HEK293T (cell line): ENCODE results near the gene PCDH17.

ENCODE experiments used
- ARNT ChIP-seq: fragments of 450-650 bp; IDR thresholded peaks from 2 replicates; pipeline ENCODE4 v1.6.1; 2017; ENCODE audit warnings: mild to moderate bottlenecking
- BHLHE40 ChIP-seq: fragments of 450-650 bp; IDR thresholded peaks from 2 replicates; pipeline ENCODE4 v1.6.1; 2016; ENCODE audit warnings: mild to moderate bottlenecking, moderate library complexity, borderline replicate concordance
- CTBP1 ChIP-seq: fragments of 450-650 bp; IDR thresholded peaks from 2 replicates; pipeline ENCODE4 v1.6.1; 2016; ENCODE audit warnings: borderline replicate concordance
- ELF4 ChIP-seq: fragments of 450-650 bp; IDR thresholded peaks from 2 replicates; pipeline ENCODE4 v1.6.1; 2017; ENCODE audit warnings: antibody characterized with exemption
- FOXA1 ChIP-seq: fragments of 450-650 bp; IDR thresholded peaks from 2 replicates; pipeline ENCODE4 v1.6.1; 2016; ENCODE audit warnings: mild to moderate bottlenecking
- FOXK2 ChIP-seq: fragments of 450-650 bp; IDR thresholded peaks from 2 replicates; pipeline ENCODE4 v1.6.1; 2016; ENCODE audit warnings: mild to moderate bottlenecking
- FOXM1 ChIP-seq: fragments of 450-650 bp; IDR thresholded peaks from 2 replicates; pipeline ENCODE4 v1.6.1; 2017; ENCODE audit warnings: mild to moderate bottlenecking, borderline replicate concordance
- HDGF ChIP-seq: fragments of 450-650 bp; IDR thresholded peaks from 2 replicates; pipeline ENCODE4 v1.6.1; 2017; ENCODE audit warnings: antibody characterized with exemption, borderline replicate concordance
- L3MBTL2 ChIP-seq: fragments of 450-650 bp; conservative IDR thresholded peaks from 2 replicates; pipeline ENCODE4 v1.6.1; 2016; ENCODE audit warnings: mild to moderate bottlenecking
- PKNOX1 ChIP-seq: fragments of 450-650 bp; IDR thresholded peaks from 2 replicates; pipeline ENCODE4 v1.6.1; 2016
- SP1 ChIP-seq: fragments of 450-650 bp; IDR thresholded peaks from 2 replicates; pipeline ENCODE4 v1.6.1; 2017
- SUZ12 ChIP-seq: fragments of 450-650 bp; IDR thresholded peaks from 2 replicates; pipeline ENCODE4 v1.6.1; 2016; ENCODE audit warnings: mild to moderate bottlenecking
- TARDBP ChIP-seq: fragments of 450-650 bp; IDR thresholded peaks from 2 replicates; pipeline ENCODE4 v1.6.1; 2016
- ZNF384 ChIP-seq: fragments of 450-650 bp; IDR thresholded peaks from 2 replicates; pipeline ENCODE4 v1.6.1; 2016

GRCh38 chr13:57653229-57653989 lies 21.9 kb downstream of the PCDH17 start:
- TF ChIP-seq SP1 = no peak
- no peak for TF ChIP-seq SUZ12
- TF ChIP-seq TARDBP = no peak
- TF ChIP-seq BHLHE40 = no peak
- TF ChIP-seq PKNOX1 = no peak
- TF ChIP-seq FOXK2 = no peak
- no peak for TF ChIP-seq CTBP1
- TF ChIP-seq ZNF384 = no peak
- no peak for TF ChIP-seq ARNT
- no peak for TF ChIP-seq HDGF
- no peak for TF ChIP-seq L3MBTL2
- no peak for TF ChIP-seq ELF4
- TF ChIP-seq FOXA1 = no peak
- no peak for TF ChIP-seq FOXM1
